ENCODE data around the gene NDST4.

- no peak for TF ChIP-seq EZH2phosphoT487 (IDR thresholded peaks at IDR 0.05; ENCODE audit: borderline replicate concordance, low read length)
- TF ChIP-seq CTCF (IDR thresholded peaks at IDR 0.05; ENCODE audit: low read depth, low read length, poor library complexity, severe bottlenecking) = no peak
These were observed 136.5 kb downstream of the NDST4 start for GRCh38 chr4:114976901-114977300.

Data from DOHH2 (cell line).